ENCODE measurements around the gene NPRL2.

NPRL2 gene

GRCh38 chr3:50372349-50372748 lies 21.8 kb upstream of the NPRL2 start:
- DNase-seq (ENCODE audit: low read depth, low spot score), result no peak
- no peak for TF ChIP-seq SUZ12 (IDR thresholded peaks at IDR 0.05; ENCODE audit: extremely low read depth, insufficient read depth, insufficient read length)
- TF ChIP-seq ZNF274 (IDR thresholded peaks at IDR 0.05; ENCODE audit: low read depth, low read length), result no peak
- no peak for TF ChIP-seq YY1 (IDR thresholded peaks at IDR 0.05; ENCODE audit: insufficient read depth, insufficient read length)
- Histone ChIP-seq H3K4me3 (ENCODE audit: insufficient read length, low read depth) (no peak overlapping the region), H3K27me3 (ENCODE audit: insufficient read depth, insufficient read length) (no peaks in the 10 kb centered on the region), H3K36me3 (ENCODE audit: insufficient read depth, insufficient read length, low read length) (no peaks in the 10 kb centered on the region), H3K4me1 (ENCODE audit: insufficient read depth, insufficient read length) (peaks cover 23% of the 10 kb centered on the region), H3K9ac (ENCODE audit: insufficient read length, low read depth) (no peak overlapping the region), H3K9me3 (ENCODE audit: insufficient read depth, low read length) (no peaks in the 10 kb centered on the region)

GRCh38 chr3:50371133-50371685 lies 20.6 kb upstream of the NPRL2 start:
- Histone ChIP-seq H3K27me3 (ENCODE audit: insufficient read depth, insufficient read length) (no peaks in the 10 kb centered on the region), H3K4me1 (ENCODE audit: insufficient read depth, insufficient read length) (peaks cover 23% of the 10 kb centered on the region), H3K9me3 (ENCODE audit: insufficient read depth, low read length) (no peaks in the 10 kb centered on the region), H3K36me3 (ENCODE audit: insufficient read depth, insufficient read length, low read length) (no peaks in the 10 kb centered on the region), H3K4me3 (ENCODE audit: insufficient read length, low read depth) (no peak overlapping the region), H3K9ac (ENCODE audit: insufficient read length, low read depth) (no peak overlapping the region)
- TF ChIP-seq SUZ12 (IDR thresholded peaks at IDR 0.05; ENCODE audit: extremely low read depth, insufficient read depth, insufficient read length), result no peak
- TF ChIP-seq YY1 (IDR thresholded peaks at IDR 0.05; ENCODE audit: insufficient read depth, insufficient read length), result no peak
- TF ChIP-seq ZNF274 (IDR thresholded peaks at IDR 0.05; ENCODE audit: low read depth, low read length), result no peak
- DNase-seq (ENCODE audit: low read depth, low spot score), result no peak

GRCh38 chr3:50370594-50370993 lies 20.0 kb upstream of the NPRL2 start:
- no peak overlapping the region for H3K9ac ChIP-seq (ENCODE audit: insufficient read length, low read depth)
- no peak overlapping the region for H3K4me3 ChIP-seq (ENCODE audit: insufficient read length, low read depth)
- no peaks in the 10 kb centered on the region for H3K36me3 ChIP-seq (ENCODE audit: insufficient read depth, insufficient read length, low read length)
- DNase-seq (ENCODE audit: low read depth, low spot score), result no peak
- peaks cover 2% of the 10 kb centered on the region for H3K27me3 ChIP-seq (ENCODE audit: insufficient read depth, insufficient read length)
- H3K4me1 ChIP-seq (ENCODE audit: insufficient read depth, insufficient read length), result peaks cover 26% of the 10 kb centered on the region
- TF ChIP-seq YY1 (IDR thresholded peaks at IDR 0.05; ENCODE audit: insufficient read depth, insufficient read length) (no peak), ZNF274 (IDR thresholded peaks at IDR 0.05; ENCODE audit: low read depth, low read length) (no peak), SUZ12 (IDR thresholded peaks at IDR 0.05; ENCODE audit: extremely low read depth, insufficient read depth, insufficient read length) (no peak)
- no peaks in the 10 kb centered on the region for H3K9me3 ChIP-seq (ENCODE audit: insufficient read depth, low read length)

- peaks cover 26% of the 10 kb centered on the region for H3K4me1 ChIP-seq (ENCODE audit: insufficient read depth, insufficient read length)
- peaks cover 9% of the 10 kb centered on the region for H3K27me3 ChIP-seq (ENCODE audit: insufficient read depth, insufficient read length)
- H3K9ac ChIP-seq (ENCODE audit: insufficient read length, low read depth), result no peak overlapping the region
- no peaks in the 10 kb centered on the region for H3K36me3 ChIP-seq (ENCODE audit: insufficient read depth, insufficient read length, low read length)
- H3K4me3 ChIP-seq (ENCODE audit: insufficient read length, low read depth), result no peak overlapping the region
- TF ChIP-seq ZNF274 (IDR thresholded peaks at IDR 0.05; ENCODE audit: low read depth, low read length) (no peak), SUZ12 (IDR thresholded peaks at IDR 0.05; ENCODE audit: extremely low read depth, insufficient read depth, insufficient read length) (no peak), YY1 (IDR thresholded peaks at IDR 0.05; ENCODE audit: insufficient read depth, insufficient read length) (no peak)
- H3K9me3 ChIP-seq (ENCODE audit: insufficient read depth, low read length), result no peaks in the 10 kb centered on the region
- no peak for DNase-seq (ENCODE audit: low read depth, low spot score)
Observed at GRCh38 chr3:50369012-50369670, 18.6 kb upstream of the NPRL2 start.

- H3K9me3 ChIP-seq (ENCODE audit: insufficient read depth, low read length), result no peaks in the 10 kb centered on the region
- peaks cover 18% of the 10 kb centered on the region for H3K27me3 ChIP-seq (ENCODE audit: insufficient read depth, insufficient read length)
- no peaks in the 10 kb centered on the region for H3K36me3 ChIP-seq (ENCODE audit: insufficient read depth, insufficient read length, low read length)
- H3K4me1 ChIP-seq (ENCODE audit: insufficient read depth, insufficient read length), result peaks cover 13% of the 10 kb centered on the region
- TF ChIP-seq YY1 (IDR thresholded peaks at IDR 0.05; ENCODE audit: insufficient read depth, insufficient read length) (no peak), ZNF274 (IDR thresholded peaks at IDR 0.05; ENCODE audit: low read depth, low read length) (no peak), SUZ12 (IDR thresholded peaks at IDR 0.05; ENCODE audit: extremely low read depth, insufficient read depth, insufficient read length) (no peak)
- DNase-seq (ENCODE audit: low read depth, low spot score), result no peak
- peak overlapping the region; percentile 79 for H3K9ac ChIP-seq (ENCODE audit: insufficient read length, low read depth)
- no peak overlapping the region for H3K4me3 ChIP-seq (ENCODE audit: insufficient read length, low read depth)
Observed at GRCh38 chr3:50365842-50366220, 15.3 kb upstream of the NPRL2 start.

- Histone ChIP-seq H3K4me3 (ENCODE audit: insufficient read length, low read depth) (peak overlapping the region; percentile 59), H3K9ac (ENCODE audit: insufficient read length, low read depth) (peak overlapping the region; percentile 79)
Observed at GRCh38 chr3:50365080-50365841, 14.7 kb upstream of the NPRL2 start.

GRCh38 chr3:50364573-50365079 lies 14.1 kb upstream of the NPRL2 start:
- Histone ChIP-seq H3K9ac (ENCODE audit: insufficient read length, low read depth) (peak overlapping the region; percentile 84), H3K9me3 (ENCODE audit: insufficient read depth, low read length) (no peaks in the 10 kb centered on the region), H3K27me3 (ENCODE audit: insufficient read depth, insufficient read length) (peaks cover 21% of the 10 kb centered on the region), H3K4me3 (ENCODE audit: insufficient read length, low read depth) (peak overlapping the region; percentile 59), H3K4me1 (ENCODE audit: insufficient read depth, insufficient read length) (peaks cover 18% of the 10 kb centered on the region), H3K36me3 (ENCODE audit: insufficient read depth, insufficient read length, low read length) (no peaks in the 10 kb centered on the region)
- TF ChIP-seq YY1 (IDR thresholded peaks at IDR 0.05; ENCODE audit: insufficient read depth, insufficient read length) (no peak), ZNF274 (IDR thresholded peaks at IDR 0.05; ENCODE audit: low read depth, low read length) (no peak), SUZ12 (IDR thresholded peaks at IDR 0.05; ENCODE audit: extremely low read depth, insufficient read depth, insufficient read length) (no peak)
- no peak for DNase-seq (ENCODE audit: low read depth, low spot score)

More at GRCh38 chr3:50365080-50365841, 14.7 kb upstream of the NPRL2 start:
- no peak for TF ChIP-seq SUZ12 (IDR thresholded peaks at IDR 0.05; ENCODE audit: extremely low read depth, insufficient read depth, insufficient read length)
- TF ChIP-seq ZNF274 (IDR thresholded peaks at IDR 0.05; ENCODE audit: low read depth, low read length), result no peak
- TF ChIP-seq YY1 (IDR thresholded peaks at IDR 0.05; ENCODE audit: insufficient read depth, insufficient read length), result no peak
- H3K4me1 ChIP-seq (ENCODE audit: insufficient read depth, insufficient read length), result peaks cover 13% of the 10 kb centered on the region
- H3K36me3 ChIP-seq (ENCODE audit: insufficient read depth, insufficient read length, low read length), result no peaks in the 10 kb centered on the region
- peaks cover 18% of the 10 kb centered on the region for H3K27me3 ChIP-seq (ENCODE audit: insufficient read depth, insufficient read length)
- peak; percentile 68 for DNase-seq (ENCODE audit: low read depth, low spot score)
- H3K9me3 ChIP-seq (ENCODE audit: insufficient read depth, low read length), result no peaks in the 10 kb centered on the region

Data from NT2/D1 (cell line).